IPS DF 19.7 (cell line): ENCODE data around the gene SYNJ2.

Source experiments
- DNase-seq: peaks from one replicate; pipeline ENCODE4 v3.0.0-alpha.2; 2013; ENCODE audit warnings: low read depth, low spot score

The SYNJ2 gene

GRCh38 chr6:157982102-157982562 is 469 bp downstream of the SYNJ2 start:
- DNase-seq: no peak

GRCh38 chr6:157982563-157983405 is 1.1 kb downstream of the SYNJ2 start:
- DNase-seq: no peak

- DNase-seq: no peak
Observed at GRCh38 chr6:157983406-157984119, 1.9 kb downstream of the SYNJ2 start.

GRCh38 chr6:157984128-157984527 is 2.5 kb downstream of the SYNJ2 start:
- DNase-seq: no peak

DNA sequence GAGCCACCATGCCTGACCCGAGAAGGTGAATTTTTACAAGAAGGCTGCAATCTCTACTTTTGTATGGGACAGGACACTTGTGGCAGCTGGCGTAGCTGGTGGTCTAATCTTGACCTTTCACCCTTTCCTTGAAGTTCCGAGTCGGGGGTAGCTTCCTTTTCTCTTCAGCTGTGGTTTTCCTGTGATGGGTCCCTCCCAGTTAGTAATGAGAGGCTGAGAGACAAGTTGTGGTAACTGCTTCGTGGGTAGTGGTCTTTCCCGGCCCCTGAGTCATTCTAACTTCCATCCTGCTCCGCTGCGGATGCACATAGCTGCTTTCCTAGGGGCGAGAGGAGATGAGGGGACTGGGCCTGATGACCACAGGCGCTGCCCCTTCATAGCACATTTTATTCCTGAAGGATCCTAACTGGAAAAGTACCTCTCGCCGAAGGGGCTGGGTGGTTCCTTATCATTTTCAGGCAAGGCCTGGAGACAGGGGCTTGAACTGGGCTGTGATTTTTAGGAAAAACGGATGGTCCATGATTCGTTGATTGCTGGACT is 3.1 kb downstream of the SYNJ2 start:
- DNase-seq: no peak

DNA sequence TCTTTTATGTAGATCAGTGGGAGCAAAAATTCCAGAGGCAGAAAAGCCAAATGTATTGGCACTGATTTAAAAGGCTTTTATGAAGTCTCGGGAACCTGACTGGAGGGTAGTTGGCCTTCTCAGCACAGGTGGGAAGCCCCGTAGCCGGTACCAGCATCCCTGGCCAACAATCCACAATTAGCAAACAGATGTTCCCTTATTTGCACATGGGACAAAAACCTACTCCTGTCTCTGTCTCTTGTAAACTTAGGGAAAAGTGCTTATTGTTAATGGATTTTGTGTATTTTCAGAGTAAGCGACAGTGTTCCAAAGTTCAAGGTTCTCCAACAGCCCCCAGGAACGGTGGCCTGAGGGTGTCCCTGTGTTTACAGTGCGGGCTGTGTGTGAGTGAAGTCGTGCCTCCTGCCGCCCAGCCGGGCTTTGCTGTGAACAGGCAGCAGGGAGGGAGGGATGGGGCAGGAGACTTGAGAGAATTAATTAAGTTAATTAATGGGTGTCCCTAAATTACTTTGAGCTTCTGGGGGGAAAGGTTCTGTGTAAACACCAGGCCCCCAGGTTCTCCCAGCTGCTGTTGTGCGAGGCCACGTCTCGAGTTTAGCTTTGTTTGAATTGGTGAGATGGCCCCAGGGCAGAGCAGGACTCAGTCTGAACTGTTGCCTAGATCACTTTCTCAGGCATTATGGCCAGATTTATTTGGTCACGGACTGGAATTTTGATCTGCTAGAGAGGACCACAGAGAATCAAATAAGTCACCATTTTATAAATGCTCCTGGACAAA is 3.9 kb downstream of the SYNJ2 start:
- no peak for DNase-seq

- no peak for DNase-seq
Observed at GRCh38 chr6:157987788-157988699, 6.4 kb downstream of the SYNJ2 start.

GRCh38 chr6:157988700-157989063 is 7.0 kb downstream of the SYNJ2 start:
- DNase-seq: no peak

GRCh38 chr6:157989541-157990289 is 8.1 kb downstream of the SYNJ2 start:
- DNase-seq: no peak

DNA sequence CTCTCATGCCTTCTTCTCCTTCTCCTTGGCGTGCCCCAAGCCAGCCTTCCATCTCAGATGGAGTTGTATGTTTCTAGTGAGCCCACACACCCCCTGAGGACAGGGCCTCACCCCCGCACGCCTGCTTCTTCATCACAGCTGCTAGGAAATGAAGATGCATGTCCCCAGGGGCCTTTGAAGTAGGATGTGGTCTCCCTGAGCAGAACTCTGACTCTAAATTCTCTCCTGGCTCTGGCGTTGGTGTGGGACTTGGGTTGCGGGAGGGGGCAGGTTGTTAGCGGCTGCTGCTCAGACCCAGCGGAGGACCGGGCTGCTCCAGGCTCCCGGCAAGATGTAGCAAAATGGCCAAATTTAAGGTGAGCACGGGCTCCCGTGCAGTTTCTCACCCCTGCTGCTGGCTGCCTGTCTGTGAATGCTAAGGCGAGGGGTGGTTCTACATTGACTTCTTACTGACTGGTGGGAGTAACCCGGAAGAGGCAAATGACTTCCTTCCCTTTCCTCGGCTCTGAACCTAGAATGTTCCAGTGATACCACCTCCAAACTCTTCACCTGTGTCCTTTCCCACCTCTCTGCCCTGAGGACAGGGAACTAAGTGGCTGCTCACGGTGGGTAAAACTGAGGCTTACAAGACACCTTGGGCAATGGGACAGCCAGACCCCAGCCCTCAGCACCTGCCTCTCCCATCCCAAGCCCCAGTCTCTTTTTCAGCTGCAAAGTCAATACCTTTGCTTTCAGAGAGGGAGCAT is 8.8 kb downstream of the SYNJ2 start:
- no peak for DNase-seq

DNA sequence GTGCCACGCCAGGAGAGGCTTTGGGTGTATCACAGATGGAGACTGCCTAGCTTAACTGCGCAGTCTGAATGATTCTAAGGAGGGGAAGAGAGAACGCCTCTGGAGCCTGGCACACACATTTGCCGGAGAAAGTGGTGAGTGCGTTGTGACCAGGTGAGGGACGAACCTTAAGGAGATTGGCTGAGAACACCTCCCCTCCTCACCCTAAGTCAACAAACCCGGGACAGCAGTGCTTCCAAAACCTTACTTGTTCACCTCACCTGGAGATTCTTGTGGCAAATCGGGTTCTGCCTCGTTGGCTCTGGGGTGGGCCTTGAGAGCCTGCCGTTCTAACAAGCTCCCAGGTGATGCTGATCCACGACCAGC is 9.4 kb downstream of the SYNJ2 start:
- no peak for DNase-seq

DNA sequence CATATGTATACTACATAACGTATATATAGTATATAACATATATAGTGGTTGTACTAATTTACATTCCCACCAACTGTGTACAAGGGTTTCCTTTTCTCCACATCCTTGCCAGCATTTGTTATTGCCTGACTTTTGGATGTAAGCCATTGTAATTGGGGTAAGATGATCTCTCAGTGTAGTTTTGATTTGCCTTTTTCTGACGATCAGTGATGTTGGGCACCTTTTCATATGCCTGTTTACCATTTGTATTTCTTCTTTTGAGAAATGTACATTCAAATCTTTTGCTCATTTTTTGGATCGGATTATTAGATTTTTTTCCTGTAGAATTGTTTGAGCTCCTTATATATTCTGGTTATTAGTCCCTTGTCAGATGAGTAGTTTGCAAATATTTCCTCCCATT is 11.4 kb downstream of the SYNJ2 start:
- no peak for DNase-seq

DNA sequence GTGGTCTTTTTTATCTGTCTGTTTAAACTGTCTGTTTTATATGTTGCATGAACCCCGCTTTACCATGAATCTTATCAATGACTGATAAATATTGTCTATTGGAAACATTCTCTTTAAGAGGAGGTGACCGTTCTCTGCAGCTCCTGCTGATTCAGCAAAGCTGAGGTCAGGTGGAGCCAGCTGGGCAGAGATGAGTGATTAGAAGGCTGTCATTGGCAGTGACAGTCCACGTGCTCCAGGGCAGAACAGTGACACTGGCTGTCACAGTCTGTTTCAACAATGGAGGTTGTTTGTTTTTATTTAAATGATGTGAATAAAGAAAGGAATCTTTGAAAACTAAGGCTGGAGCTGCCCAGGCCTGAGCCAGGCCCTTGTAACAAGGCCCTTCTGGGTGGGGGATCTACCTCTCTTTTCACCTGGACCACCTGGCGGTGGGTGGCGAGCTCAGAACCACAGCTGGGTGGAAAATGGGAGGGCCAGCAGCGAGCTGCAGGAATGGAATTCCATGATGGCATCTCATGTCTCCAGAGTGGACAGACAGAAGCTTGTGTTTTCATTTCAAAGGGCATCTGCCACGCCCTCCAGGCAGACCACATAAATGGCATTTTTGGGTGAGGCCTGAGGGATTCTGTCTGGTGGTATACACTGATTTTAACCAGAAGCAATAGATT is 12.6 kb downstream of the SYNJ2 start:
- no peak for DNase-seq

DNA sequence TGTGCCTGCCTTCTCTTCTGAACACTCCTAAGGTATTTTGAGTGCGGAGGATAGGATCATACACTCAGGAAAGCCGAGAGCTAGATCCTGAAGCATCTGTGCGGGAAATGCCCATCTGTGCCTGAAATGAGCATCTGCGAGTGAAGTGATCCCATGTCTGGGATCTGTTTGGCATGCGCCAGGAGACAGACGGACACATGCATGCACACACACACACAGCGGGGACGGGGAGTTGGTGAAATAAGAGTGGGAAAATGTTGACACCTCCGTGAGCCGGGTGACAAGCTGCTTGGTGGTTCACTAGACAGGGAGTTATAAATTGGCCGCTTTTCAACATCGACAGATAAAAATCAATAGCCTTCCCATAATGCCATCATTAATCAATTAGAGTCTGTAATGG is 13.8 kb downstream of the SYNJ2 start:
- DNase-seq: no peak

GRCh38 chr6:157996201-157996712 is 14.6 kb downstream of the SYNJ2 start:
- DNase-seq: no peak

- DNase-seq: no peak
Observed at GRCh38 chr6:157996918-157997702, 15.4 kb downstream of the SYNJ2 start.

DNA sequence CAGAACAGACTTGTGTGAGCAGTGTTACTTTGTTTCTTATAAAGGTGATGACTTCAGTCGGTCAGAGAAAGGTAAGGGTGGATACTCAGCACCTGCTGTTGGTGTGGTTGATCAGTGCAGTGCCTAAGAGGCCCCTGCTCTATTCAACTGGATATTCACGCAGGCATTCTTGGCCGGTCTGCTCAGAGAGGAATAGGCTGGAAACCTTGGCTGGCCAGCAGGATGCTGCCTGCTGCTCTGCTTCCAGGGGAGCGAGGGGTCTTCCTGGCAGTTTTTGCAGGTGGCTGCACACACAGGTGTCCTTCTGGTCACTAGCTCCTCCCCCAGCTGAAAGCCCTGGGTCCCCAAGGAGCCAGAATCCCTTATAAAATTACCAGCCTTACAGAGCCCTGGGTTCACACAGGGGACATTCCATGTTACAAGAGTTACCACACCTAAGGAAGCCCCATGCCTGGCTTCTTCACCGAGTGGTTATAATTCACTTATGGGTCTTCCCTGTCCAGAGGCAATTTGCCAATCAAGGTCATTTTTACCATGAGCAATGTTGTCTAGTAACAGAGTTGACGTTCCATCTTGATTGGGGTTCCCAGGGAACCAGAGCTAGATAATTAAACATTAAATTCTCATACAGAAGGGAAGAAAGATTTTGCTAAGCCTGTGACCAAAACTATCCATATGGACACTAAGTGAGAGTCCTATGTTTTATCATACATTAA is 16.4 kb downstream of the SYNJ2 start:
- DNase-seq: no peak
